A673 (cell line): Measurements from ENCODE around the gene HNF1B. TPM values are rescaled to one million over a fixed set of nuclear protein-coding genes. Genes with fewer than 3 reads are reported as not detected.

Source experiments
- Bru-seq: library from RNA; stranded (reverse); fragments of 400-500 nt; gene quantifications from one replicate; lab custom pipeline; 2021; lab: Mats Ljungman, UMichigan
- BruChase-seq, 2 experiments: library from RNA; stranded (reverse); fragments of 400-500 nt; gene quantifications; one replicate each; lab custom pipeline; 2021; lab: Mats Ljungman, UMichigan
- BruUV-seq: library from RNA; stranded (reverse); fragments of 400-500 nt; replicated peaks from 2 replicates; lab custom pipeline; 2021; lab: Mats Ljungman, UMichigan
- CTCF ChIA-PET: fragments of 300-600 bp; sonication (Branson Sonifier 250); formaldehyde crosslinking; loops from one replicate; lab custom pipeline; 2022; ENCODE audit warnings: antibody characterized with exemption; lab: Charles Lee
- POLR2A ChIA-PET: fragments of 300-600 bp; sonication (Branson Sonifier 250); formaldehyde crosslinking; loops from one replicate; lab custom pipeline; 2022; ENCODE audit warnings: antibody characterized with exemption; ENCODE audit not compliant: low non-redundant PET; lab: Charles Lee
- DNase-seq: peaks from one replicate; pipeline ENCODE4 v3.0.0-alpha.2; 2015; ENCODE audit warnings: low spot score
- H3K27ac ChIP-seq: fragments of 200-600 bp; sonication (generic); 2 replicates; pipeline ENCODE4 v1.5.1; 2016; ENCODE audit warnings: mixed run types, low read depth, mild to moderate bottlenecking, mixed read lengths, antibody characterized with exemption, low read length; ENCODE audit not compliant: poor library complexity, severe bottlenecking
- H3K27me3 ChIP-seq: fragments of 200-600 bp; sonication (generic); replicated peaks from 2 replicates; pipeline ENCODE4 v1.6.1; 2017; ENCODE audit warnings: mixed run types, low read depth, mild to moderate bottlenecking, mixed read lengths, antibody characterized with exemption, low read length; ENCODE audit not compliant: insufficient read depth, poor library complexity
- H3K36me3 ChIP-seq: fragments of 200-600 bp; sonication (generic); 2 replicates; pipeline ENCODE4 v1.6.1; 2016; ENCODE audit warnings: mixed run types, mild to moderate bottlenecking, mixed read lengths, antibody characterized with exemption, low read length; ENCODE audit not compliant: insufficient read depth, poor library complexity, severe bottlenecking
- H3K4me1 ChIP-seq: fragments of 200-600 bp; sonication (generic); 2 replicates; pipeline ENCODE4 v1.6.1; 2017; ENCODE audit warnings: mixed run types, mild to moderate bottlenecking, mixed read lengths, antibody characterized with exemption, low read length; ENCODE audit not compliant: insufficient read depth, poor library complexity, severe bottlenecking
- H3K4me3 ChIP-seq: fragments of 200-600 bp; sonication (generic); 2 replicates; pipeline ENCODE4 v1.5.1; 2016; ENCODE audit warnings: low read depth, mixed run types, mild to moderate bottlenecking, mixed read lengths, low read length; ENCODE audit not compliant: poor library complexity, severe bottlenecking
- H3K9me3 ChIP-seq: fragments of 200-600 bp; sonication (generic); 2 replicates; pipeline ENCODE4 v1.6.1; 2016; ENCODE audit warnings: mixed run types, low read depth, mild to moderate bottlenecking, mixed read lengths, antibody characterized with exemption, low read length; ENCODE audit not compliant: poor library complexity, severe bottlenecking
- EZH2 ChIP-seq: fragments of 200-600 bp; sonication (generic); IDR thresholded peaks from 2 replicates; pipeline ENCODE4 v1.6.1; 2017; ENCODE audit warnings: borderline replicate concordance, low read depth, mild to moderate bottlenecking, mixed read lengths, antibody characterized with exemption, low read length; ENCODE audit not compliant: poor library complexity, severe bottlenecking
- intact Hi-C: fragments of 100-400 bp; cut with micrococcal nuclease; formaldehyde crosslinking; loops from one replicate; pipeline ENCODE4 v1.10.0; 2022; ENCODE audit not compliant: unreplicated experiment
- long read RNA-seq: library from polyadenylated mRNA; stranded (forward); transcript quantifications from one replicate; pipeline ENCODE4 v2.0.0, GENCODE V29; 2022
- total RNA-seq: library from RNA; stranded (reverse); gene quantifications from 2 replicates; pipeline ENCODE4 v1.2.3, GENCODE V29; 2021
- TF ChIP-seq, protein P1 (sequence below): fragments of 300-800, 200-600 bp; sonication (generic); conservative IDR thresholded peaks from 2 replicates; pipeline ENCODE4 v1.5.1; 2017; ENCODE audit warnings: low read depth, mild to moderate bottlenecking, antibody characterized with exemption, low read length, moderate library complexity, mixed read lengths

HNF1B gene, protein sequence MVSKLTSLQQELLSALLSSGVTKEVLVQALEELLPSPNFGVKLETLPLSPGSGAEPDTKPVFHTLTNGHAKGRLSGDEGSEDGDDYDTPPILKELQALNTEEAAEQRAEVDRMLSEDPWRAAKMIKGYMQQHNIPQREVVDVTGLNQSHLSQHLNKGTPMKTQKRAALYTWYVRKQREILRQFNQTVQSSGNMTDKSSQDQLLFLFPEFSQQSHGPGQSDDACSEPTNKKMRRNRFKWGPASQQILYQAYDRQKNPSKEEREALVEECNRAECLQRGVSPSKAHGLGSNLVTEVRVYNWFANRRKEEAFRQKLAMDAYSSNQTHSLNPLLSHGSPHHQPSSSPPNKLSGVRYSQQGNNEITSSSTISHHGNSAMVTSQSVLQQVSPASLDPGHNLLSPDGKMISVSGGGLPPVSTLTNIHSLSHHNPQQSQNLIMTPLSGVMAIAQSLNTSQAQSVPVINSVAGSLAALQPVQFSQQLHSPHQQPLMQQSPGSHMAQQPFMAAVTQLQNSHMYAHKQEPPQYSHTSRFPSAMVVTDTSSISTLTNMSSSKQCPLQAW
- total RNA-seq (not detected in 2 replicates), Bru-seq, nascent RNA (percentile 1 among the genes with signal in this experiment), BruChase-seq, experiment 1, labeled RNA remaining after a 2-hour chase (percentile 4 among the genes with signal in this experiment), BruChase-seq, experiment 2, labeled RNA remaining after a 6-hour chase (percentile 1 among the genes with signal in this experiment)
- long read RNA-seq, result 0 reads

DNA sequence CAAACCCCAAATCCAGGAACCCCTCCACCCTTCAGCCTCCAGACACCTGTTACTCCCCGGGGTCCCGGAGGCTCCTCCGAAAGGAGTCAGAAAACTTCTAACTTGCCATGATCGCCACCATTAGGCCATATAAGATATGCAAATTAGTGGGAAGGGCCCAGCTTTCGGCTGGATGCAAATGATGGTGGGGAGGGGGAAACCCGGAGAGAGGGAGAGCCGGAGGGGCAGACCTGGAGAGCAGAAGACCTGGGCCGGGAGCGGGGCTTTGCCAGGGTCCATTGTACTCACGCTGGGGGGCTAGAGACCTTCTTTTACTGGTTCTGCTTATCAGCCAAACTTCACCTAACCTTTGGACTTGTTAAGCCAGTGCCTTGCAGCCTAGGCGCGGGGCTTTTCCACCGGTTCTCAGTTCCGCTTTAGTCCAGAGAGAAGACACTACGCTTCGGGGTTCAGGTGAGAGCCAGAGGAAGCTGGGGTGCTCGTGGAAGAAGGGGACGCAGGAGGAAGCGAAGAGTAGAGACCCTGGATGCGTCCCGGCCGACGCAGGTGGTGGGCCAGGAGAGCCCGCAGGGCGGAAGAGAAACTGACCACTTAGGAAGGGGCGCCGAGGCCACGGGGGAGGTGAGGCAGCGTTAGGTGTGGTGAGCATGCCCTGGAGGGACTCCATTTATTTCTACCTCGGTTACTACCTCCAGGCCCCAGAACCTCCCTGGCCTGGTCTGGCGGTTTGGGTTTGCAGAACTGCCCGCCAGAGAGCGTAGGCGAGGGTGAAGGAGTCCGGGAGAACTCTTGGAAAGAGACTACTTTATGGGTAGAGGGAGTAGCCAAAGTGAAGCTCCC is at the start of gene HNF1B:
TSS of gene HNF1B (minus strand) at position 99 of the 840 bp plus-strand sequence. CDS start 175 bp downstream, outside the sequence.
- POLR2A ChIA-PET, result no interaction called here
- BruUV-seq, result no TSS peak
- CTCF ChIA-PET, result interaction anchor here (0.5 to 0.6 kb wide), 2 partner anchors 176 to 429 kb away, joined by 4 to 5 read pairs; no protein-coding TSS in a partner anchor

DNA sequence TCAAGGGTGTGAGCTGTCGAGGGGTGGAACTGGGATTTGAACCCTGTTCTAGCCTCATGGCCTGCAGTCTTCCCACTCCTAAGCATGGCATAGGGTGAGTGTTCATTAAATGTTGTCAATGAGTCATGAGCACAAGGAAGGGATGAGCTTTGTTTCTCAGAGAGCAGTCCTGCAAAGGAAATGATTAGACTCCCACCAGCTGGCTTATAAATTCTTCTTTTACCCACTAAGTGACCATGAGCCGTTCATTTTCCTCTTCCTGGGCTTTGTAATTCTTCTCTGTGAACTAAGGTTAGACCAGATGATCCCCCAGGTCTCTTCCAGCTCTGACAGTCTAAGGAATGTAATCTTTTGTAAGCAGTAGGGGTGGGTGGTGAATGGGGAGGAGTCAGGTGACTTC is 47.9 kb upstream of the HNF1B start:
- Histone ChIP-seq H3K27ac (no peak overlapping the region), H3K27me3 (no peaks in the 10 kb centered on the region), H3K4me1 (no peaks in the 10 kb centered on the region), H3K9me3 (no peaks in the 10 kb centered on the region), H3K36me3 (no peaks in the 10 kb centered on the region), H3K4me3 (no peak overlapping the region)
- peak; percentile 13 for DNase-seq
- BruUV-seq, result no TSS peak
- CTCF ChIA-PET, result no interaction called here
- POLR2A ChIA-PET, result no interaction called here
- TF ChIP-seq, protein P1, sequence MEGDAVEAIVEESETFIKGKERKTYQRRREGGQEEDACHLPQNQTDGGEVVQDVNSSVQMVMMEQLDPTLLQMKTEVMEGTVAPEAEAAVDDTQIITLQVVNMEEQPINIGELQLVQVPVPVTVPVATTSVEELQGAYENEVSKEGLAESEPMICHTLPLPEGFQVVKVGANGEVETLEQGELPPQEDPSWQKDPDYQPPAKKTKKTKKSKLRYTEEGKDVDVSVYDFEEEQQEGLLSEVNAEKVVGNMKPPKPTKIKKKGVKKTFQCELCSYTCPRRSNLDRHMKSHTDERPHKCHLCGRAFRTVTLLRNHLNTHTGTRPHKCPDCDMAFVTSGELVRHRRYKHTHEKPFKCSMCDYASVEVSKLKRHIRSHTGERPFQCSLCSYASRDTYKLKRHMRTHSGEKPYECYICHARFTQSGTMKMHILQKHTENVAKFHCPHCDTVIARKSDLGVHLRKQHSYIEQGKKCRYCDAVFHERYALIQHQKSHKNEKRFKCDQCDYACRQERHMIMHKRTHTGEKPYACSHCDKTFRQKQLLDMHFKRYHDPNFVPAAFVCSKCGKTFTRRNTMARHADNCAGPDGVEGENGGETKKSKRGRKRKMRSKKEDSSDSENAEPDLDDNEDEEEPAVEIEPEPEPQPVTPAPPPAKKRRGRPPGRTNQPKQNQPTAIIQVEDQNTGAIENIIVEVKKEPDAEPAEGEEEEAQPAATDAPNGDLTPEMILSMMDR, result no peak
- TF ChIP-seq EZH2, result no peak
- intact Hi-C loops, result no loop called here

More for the DNA sequence above, at the start of gene HNF1B:
- Histone ChIP-seq H3K4me3 (no peak within 1 kb of the TSS), H3K36me3 (no peaks in the 10 kb centered on the region), H3K4me1 (no peaks in the 10 kb centered on the region), H3K27me3 (peaks cover 82% of the 10 kb centered on the region), H3K9me3 (no peaks in the 10 kb centered on the region), H3K27ac (no peak within 1 kb of the TSS)
- intact Hi-C loops, result no loop called here
- TF ChIP-seq, protein P1, result no peak
- TF ChIP-seq EZH2, result no peak
- no peak for DNase-seq
